GM19397 (cell line): ENCODE data around the gene SLC13A3.

Experiments
- ATAC-seq: cut with Tn5 transposase; IDR thresholded peaks from one replicate; pipeline ENCODE4 v1.9.1; 2021; ENCODE audit warnings: mild to moderate bottlenecking, moderate library complexity; ENCODE audit not compliant: unreplicated experiment

The SLC13A3 gene

GRCh38 chr20:46562373-46563169, 88.7 kb downstream of the SLC13A3 start:
- no peak for ATAC-seq

GRCh38 chr20:46562009-46562372, 89.3 kb downstream of the SLC13A3 start:
- no peak for ATAC-seq

DNA sequence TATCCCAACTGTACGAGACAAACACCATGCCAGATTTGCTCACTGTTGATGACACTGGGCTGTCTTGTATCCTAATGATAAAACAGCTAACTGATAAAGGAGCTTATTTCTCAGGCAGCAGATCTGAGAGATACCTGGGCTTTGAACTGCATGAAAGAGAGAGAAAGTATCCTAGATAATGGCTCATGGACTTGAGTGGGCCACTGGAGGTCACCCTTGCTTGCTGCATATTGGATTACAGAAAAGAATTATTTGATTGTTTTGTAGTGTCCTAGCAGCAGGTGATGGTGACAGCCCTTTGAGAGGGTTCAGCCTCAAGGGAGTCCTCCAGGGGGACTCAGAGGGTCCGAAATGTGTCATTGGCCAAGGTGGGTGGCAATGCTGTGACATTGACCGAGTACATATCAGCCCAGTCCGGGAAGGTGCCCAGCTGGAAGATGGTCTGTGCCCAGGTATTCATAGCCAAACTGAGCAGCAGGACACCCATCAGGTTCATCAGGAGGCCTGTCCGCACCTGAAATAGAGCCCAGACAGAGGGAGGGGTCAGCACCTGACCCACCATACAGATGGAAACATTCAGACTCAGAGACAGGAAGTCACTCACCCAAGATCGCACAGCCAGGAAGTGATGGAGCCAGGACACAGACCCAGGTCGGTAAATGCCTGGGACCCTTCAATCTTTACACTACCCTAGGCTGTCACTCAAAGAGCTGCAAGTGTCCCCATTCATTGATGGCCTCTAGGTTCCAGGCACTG, 91.4 kb downstream of the SLC13A3 start:
- no peak for ATAC-seq

DNA sequence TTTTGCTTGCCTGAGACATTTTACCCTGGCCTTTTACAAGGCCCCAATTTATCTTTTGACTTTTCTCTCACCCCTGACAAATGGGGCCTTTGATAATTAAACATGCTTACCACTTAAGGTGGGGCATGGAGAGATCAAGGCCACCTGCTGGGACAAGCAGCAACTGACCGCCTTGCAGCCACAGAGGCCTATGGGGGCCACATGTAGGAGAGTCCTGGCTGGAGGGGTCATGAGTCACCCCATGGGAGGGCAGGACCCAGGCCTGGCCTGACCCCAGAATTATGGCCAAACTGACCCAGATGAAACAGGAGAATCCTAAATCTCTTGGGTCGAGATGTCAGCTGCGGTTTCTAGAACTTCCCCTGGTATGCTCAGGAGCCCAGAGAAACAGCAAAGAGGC, 92.3 kb downstream of the SLC13A3 start:
- ATAC-seq: no peak

- ATAC-seq: no peak
Observed at GRCh38 chr20:46558511-46558959, 92.7 kb downstream of the SLC13A3 start.

DNA sequence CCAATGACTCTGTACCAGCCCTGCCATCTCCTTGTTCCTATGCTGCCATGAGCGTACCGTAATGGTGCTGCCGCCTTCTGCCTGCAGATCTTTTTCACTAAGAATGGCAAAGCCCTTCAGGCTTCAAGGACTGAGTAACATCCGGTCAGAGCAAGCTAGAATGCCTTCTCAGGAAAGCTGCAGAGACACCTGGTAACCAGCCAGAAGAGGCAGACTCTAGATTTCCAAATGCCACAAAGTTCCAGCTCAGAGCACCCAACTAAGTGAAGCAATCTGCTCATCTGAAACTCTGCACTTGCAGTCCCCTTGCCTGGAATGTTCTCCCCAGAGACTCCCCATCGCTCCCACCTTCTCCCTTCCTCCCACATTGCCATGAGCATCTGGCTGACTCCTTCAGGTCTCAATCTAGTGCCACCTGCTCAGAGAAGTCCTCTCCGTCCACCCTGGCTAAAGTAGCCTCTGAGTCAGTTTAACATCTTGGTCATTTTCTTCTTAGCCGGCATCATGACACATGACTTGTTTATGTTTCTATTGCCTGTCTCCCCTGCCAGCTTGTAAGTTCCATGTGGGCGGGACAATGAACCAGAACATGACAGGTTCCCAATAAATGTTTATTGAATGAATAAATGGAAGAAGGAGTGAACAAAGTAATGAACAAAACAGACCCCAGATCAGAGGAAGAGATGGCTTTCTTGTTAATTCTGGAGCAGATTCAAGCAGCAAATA, 93.9 kb downstream of the SLC13A3 start:
- ATAC-seq: no peak

DNA sequence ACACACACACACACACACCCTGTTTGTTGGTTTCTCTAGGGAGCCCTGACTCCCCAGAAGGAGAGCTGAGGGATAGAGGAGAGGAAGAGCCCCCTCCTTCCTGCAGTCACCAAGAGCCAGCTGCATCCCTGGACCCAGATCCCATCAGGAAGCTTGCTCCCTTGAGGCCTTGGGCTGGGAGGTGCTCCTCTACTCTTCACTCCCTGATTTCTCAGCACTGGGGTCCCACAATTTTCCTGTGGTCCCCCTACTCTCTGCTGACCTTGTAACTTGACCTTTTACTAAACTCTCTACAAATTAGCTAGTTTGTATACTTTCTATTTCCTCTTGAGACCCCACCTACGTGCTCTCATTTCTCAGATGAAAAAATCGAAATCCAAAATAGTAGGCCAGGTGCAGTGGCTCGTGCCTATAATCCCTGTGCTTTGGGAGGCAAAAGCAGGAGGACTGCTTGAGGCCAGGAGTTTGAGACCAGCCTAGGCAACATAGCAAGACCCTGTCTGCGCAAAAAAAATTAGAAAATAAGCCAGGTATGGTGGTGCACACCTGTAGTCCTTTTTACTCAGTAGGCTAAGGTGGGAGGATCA, 95.8 kb downstream of the SLC13A3 start:
- no peak for ATAC-seq

DNA sequence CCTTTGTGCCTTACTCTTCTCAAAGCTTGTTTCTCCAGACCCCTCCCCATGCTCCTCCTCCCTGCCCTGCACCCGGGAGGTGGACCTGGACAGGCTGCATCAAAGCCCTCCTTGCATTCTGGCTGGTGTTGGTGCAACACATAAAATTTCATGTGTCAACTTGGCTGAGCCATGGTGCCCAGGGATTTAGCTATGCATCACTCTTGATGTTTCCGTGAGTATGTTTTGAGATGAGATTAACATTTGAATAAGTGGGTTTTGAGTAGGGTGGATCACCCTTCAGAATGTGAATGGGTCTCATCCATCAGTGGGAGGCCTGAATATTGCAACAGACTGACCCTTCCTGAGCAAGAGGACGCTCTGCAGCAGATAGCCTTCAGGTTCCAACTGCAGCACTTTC, 96.4 kb downstream of the SLC13A3 start:
- ATAC-seq: no peak

DNA sequence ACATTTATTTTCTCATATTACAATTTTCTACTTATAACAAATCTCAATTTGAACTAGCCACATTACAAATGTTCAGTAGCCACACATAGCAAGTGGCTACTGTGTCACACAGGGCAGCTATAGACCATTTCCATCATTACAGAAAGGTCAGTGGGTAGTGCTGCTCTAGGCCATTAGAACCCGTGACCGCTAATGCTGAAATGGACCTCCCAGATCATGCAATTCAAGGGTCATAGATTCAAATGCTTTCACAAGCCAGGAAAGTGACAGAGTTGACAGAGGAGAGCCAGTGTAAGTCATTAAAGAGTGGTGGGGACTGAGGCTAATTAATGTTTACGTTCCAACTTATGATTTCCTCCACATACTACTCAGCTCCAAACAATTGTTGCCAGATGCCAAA, 97.3 kb downstream of the SLC13A3 start:
- ATAC-seq: no peak

DNA sequence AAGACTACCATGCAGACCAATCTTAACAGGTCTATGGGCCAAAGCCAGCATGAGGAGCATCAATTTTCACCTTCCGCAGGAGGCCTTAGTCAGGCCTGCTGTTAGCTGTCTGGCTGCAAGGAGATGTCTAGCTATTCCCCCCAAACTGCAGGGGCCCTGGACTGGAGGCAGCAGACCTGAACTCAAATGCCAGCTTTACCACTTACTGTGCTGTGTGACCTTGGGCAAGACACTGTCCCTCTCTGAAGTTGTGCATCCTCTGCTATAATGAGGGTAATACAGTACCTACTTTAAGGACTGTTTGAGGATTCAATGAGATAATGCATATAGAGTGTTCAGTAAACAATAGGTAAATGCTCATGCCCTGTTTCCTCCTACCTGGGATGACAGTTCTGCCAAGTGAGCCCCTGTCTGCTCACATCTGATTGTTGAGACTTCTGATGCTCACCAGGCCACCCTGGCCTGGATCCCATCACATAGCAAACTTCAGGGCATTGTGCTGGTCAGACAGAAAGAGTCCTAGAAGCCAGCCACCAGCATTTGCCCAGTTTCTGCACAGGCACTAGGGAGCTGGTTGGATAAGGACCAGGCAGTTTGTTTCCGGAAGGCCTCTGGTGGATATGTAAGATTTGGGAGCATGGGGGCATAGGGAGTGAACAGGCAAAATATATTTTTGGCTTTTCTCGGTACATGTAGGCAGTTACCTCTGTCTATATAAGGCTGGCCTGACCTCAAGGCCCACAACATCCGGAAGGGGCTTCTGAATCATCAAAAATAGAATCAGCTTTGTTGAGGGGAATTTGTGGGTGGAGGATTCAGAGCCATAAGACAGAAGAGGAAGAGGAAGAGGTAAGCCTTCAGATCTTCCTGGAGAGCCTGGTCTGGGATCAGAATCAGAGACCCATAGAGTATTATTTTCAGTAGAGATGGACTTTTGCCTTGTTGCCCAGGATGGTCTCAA, 98.5 kb downstream of the SLC13A3 start:
- ATAC-seq: peak; percentile 71

GRCh38 chr20:46551522-46552381, 99.5 kb downstream of the SLC13A3 start:
- no peak for ATAC-seq

DNA sequence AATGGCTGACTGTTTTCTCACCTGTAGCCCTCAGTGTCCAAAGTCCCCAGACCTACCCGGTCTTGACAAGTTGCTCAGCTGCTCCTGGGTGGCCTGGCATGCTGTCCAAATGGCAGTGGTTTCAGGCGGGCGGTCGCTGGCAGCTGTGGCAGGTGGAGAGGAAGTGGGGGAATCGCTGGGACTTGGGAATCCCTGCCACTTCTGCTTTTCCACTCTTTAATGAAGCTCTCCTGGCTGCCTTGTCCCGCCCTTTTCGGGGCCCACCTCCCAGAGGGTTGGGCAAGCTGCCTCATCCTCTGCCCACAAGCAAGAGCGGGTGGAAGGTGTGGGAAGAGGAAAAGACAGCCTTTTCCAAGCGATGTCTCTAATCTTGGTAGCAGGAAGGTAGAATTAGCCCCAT, 100.8 kb downstream of the SLC13A3 start, which contains the start of gene OCSTAMP:
TSS of gene OCSTAMP (minus strand) at position 194 of the 400 bp plus-strand sequence. CDS start at position 100, 94 bp downstream.
- ATAC-seq: no peak

DNA sequence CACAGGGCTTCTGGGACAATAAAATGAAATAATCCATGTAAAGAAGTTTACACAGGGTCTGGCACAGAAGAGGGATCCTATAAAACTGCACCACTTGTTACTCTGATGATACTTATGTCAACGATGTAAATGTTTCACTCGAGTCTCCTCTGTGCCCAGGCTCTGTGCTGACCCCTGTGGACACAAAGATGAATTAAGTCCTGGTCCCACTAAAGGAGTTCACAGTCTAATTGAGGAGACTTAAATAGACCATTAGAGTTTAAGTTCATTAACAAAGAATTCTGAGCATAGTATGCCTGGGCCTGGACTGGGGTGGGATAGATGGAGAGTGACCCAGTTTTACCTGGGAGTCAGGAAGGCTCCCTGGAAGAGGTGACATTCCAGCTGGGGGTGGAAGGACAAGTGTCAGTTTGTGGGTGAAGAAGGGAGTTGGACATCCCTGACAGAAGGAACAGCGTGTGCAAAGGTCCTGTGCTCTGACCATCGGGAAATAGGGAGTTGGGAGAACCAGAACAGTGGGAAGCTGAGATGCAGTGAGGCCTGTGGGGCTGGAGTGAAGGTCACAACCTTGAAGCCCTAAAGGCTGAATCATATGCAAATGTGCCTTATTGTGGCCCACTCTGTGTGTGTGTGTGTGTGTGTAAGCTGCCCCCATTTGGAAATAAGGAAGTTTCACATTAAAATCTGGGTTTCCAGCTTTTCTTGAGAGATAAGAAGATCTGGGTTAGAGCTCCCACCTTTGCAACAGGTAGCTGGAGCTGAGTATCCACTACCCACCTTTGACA, 101.9 kb downstream of the SLC13A3 start:
- ATAC-seq: no peak

DNA sequence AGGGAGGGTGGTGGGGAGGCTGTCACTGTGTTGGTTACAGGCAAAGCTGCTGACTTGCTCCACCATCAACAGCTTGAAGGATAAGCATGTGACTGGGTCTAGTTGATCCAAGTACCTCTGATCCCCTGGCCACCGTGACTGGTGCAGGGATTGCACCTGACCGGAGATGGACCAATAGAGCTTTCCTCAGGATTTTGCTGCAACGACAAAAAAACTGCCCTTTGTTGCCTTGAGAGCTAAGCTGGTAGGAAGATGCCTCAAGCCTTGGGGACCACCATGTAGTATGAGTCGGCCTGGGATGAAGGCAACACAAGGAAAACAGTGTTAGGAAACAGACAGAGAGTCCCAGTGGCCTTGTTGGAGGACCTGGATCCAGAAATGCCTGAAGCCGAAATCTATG, 102.6 kb downstream of the SLC13A3 start:
- ATAC-seq: no peak

DNA sequence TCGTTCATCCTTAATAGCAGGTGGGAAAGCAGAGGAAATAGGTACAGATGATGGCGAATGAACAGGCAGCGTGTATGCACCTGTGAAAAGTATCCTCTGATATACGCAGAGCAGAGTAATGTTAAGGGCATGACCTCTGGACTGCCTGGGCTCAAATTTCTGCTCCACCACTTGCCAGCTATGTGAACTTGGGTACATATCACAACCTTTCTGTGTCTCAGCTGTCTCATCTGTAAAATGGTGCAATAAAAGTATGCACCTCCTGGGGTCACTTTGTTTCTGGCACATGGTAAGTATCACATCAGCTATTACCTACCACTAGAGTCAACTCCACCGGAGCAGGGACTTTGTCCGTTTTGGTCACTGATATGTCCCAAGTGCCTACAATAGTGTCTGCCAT, 103.3 kb downstream of the SLC13A3 start:
- no peak for ATAC-seq

- ATAC-seq: no peak
Observed at GRCh38 chr20:46546936-46547335, 104.3 kb downstream of the SLC13A3 start.

DNA sequence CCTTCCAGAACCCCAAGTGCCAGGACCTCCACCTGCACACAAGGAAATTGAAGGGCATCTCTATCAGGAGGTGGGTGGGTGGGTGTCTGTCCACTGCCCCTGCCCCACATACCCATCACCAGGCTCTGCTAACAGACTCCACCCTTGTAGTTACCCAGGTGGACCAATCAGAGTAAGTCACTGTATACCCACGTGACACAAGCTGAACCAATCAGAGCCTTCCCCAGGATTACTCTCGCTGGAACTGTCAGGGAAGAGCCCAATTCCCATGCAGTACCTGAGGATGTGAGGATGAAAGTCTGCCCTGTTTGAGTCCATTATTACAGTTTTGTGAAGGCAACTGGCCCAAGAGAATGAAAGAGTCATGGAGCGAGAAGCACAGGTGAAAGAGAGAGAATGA, 105.0 kb downstream of the SLC13A3 start:
- ATAC-seq: no peak

GRCh38 chr20:46545827-46546138, 105.5 kb downstream of the SLC13A3 start:
- ATAC-seq: no peak
